ENCODE data around the gene TRIP11.

The TRIP11 gene

DNA sequence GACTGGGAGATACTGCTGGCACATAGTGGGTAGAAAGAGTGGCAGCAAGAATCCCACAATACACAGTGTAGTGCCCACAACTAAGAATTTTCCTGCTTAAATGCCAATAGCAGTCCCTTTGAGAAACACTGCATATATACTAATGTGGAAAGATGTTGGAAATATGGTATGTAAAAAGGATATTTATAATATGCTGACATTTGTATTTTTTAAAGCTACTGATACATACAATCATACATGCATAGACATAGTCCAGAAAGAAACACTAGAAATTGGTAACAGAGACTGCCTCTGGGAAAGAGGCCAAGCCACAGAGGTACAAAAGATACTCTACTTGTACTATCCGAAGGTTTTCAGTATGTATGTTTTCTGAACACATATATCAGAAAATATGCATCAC lies 30.3 kb downstream of the TRIP11 start:
- no peak for DNase-seq

DNA sequence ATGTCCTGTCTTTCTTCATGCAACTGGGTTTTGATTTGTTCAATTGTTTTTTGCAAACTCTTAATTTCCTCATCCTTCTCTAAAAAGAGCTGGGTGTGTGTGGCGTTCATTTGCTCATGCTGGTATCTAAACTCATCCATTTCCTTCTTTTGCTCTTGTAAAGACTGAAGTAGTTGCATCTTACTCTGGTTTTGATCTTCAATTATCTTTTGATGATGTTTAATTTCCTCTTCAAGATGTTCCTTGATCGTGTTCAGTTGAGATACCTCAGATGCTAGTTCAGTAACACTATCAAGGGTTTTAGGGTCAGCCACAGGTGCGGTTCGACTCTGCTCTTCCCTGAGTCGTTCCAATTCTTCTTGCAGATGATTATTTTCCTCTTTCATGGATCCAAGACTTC lies 34.8 kb downstream of the TRIP11 start:
- no peak for DNase-seq

DNA sequence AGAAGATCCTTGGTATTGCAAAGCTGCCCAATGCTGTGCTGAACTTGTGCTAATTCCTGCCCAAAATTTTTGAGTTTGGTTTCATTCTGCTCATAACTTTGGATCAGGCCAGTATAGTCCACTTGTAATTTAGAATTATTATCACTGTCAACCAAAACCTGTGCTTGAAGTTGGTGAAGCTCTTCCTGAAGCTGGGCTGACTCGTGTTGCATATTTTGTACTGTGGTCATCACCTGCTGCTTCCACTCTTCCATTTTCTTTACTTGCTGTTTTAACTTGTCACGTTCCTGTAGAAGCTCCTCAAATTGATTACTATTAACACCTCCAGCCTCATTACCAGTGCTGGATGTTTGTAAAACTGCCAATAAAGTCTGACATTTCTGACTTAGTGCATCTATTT lies 35.8 kb downstream of the TRIP11 start:
- DNase-seq: no peak

DNA sequence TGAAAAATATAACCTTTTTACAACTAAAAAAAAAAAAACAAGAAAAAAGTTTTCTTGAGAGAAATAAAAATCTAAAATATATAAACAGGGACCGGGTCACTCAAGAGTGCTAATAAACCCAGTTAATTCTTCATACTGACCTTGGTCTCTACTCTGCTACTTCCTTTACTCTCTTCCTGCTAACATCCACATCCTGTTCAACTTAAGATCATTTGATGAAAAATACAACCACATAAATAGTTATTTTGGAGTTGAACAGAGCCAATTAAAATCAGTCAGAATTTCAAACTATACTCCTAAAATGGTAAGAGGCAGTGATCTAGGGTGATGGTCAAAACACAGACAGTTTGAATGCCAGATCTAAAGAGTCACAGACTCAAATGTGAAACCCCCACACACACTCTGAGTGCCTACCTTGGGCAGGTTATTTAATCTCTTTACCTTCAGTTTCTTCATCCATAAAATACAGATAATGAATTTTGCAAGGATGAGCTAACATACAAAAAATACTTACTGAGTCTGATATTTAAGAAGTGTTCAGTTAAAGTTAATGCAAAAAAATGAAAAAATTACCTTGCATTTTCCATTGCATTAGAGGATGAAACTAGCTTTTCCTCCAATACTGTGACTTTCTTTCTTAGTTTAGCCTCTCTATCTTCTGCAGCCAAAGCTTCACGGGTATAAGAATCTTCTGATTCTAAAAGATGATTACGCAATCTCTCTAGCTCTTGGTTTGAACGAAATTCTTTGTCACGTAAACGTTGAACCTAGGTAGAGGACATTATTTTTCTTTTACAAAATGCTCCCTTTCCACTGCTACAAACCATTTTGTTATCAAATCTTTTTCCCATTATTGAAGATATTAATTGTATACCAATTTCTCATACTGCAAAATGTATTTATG lies 40.9 kb downstream of the TRIP11 start:
- DNase-seq: no peak

DNA sequence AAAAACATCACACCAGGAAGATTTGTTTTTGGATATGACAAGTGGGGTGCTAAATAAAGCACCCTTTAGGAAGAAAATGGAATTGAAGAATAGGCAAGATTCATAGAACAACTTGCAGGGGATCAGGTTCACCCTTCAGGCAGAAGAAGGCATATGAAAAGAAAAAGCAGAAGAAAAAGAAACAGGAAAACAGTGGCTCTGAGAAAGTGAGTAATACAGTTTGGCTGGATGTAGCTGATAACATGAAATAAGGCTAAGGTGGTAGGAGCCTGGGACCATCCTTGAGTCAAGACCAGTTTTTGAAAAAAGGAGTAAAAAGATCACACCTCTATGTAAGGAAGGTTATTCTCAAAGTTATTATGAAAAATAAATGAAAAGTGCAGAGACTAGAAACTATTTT lies 42.4 kb downstream of the TRIP11 start:
- no peak for DNase-seq

DNA sequence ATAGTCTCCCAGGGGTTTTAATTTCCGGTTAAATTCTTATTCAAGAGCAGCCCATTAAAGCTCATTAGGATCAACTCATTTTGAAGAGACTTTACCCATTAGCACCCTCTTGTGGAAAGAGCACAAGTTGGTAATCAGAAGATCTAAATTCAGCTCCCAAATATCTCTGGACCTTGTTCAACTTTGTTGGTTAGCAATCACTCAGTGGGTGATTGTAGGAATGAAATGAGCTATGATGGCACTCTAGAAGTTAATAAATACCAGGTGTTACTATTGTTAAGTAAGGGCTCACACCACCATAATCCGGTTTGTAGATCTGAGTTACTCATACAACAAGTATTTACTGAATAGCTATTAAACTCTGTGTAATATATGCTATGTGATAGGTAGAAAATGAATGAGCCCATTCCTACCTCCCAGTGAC lies 42.9 kb downstream of the TRIP11 start:
- no peak for DNase-seq

DNA sequence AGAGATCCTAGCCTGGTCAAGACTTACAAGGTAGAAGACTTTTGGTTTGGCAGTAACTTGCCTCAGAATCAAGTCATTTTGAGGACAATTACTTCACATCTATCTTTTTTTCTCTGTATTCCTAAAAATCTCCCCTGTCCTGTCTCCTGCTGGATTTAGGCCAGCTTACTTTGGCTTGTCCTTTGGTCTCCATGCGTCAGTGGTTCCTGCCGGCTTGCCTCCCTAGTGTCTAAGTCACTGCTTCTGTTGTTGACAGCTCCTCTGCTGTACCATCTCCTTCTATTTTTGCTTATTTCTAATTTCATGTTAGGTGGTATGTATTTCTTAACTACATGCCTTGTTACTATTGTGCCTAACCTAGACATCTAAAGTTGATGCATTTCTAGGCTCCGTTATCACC lies 52.7 kb downstream of the TRIP11 start:
- DNase-seq: no peak

DNA sequence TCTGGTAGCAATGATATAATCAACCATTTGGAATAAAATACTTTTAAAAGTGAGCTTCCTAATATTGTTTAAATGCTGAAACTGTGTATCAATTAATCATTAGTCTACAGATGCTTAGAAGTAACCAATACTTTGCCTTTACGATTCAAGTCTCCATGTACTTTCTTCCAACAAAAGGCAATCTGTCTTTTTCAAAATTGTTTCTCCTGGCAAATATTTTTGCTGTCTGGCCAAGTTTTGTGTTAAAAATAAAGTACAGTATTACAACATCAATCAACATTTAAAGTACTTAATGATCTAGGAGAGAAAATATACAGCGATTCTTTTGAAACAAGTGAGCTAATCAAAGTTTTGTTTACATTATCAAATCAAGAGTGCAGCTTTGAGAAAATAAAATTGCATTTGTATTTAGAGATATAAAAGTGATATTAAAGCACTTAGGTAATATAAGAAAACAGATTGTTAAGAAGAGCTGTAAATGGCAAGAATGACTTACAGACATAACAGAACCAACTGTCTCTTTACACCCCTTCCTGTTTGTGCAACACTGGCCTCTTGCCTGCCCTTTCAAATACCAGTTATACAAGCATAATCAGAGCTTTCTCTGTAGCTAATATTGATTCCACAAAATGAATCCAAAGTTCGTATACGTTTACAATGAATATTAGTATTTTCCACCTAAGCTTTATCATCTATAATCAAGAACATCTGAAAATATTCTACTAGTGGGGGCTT lies 54.2 kb downstream of the TRIP11 start:
- no peak for DNase-seq

DNA sequence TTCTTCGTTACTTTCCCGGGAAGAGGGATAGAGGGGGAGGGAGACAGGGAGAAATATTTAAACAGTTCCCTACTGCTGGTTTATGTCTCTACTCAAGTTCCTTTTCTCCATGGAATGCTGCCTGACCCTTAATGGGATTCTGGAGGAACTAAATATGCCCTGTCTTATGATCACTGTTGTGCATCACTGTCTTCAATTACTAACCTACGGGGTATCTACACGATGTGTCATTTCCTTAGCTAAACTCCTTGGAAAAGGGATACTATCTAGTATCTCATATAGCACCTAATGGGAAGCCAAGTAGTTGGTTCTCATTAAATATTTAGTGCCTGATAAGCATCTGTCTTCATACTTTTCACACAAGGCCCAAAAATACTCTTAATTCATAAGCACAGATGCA lies 54.9 kb downstream of the TRIP11 start:
- DNase-seq: no peak

DNA sequence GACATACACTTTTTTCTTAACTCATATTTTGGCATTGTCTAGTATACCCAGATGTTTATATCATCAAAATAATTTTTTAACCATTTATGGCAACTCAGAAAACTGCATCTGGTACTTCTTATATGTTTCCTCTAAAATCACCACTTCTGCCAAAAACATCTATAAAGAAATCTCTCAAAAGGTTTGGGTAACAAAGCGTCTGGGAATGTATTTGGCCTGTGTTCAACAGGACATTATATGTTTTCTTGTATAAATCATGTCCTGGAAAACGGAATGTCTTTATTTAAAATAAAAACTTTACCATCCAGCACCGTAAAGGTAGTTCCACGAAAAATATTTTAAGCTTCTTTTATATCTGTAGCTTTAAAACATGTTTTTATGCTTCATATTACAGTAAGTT lies 56.3 kb downstream of the TRIP11 start:
- no peak for DNase-seq

DNA sequence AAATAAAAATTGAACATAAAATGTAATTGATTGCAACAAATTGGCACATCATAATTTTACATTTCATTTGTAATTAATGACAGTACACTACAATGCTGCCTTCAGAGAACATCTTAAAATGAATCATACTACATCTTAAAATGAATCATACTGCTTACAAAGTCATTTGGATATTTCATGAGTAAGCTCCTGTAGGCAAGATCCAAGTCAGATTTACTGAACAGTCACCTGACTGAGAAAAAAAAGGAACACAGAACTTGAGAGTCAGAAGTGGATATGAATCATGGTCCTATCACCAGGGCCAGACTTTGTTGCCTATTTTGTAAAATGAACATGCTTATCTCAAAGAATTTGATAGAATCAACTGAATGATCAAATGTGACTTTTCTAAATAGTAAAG lies 59.7 kb downstream of the TRIP11 start:
- no peak for DNase-seq

DNA sequence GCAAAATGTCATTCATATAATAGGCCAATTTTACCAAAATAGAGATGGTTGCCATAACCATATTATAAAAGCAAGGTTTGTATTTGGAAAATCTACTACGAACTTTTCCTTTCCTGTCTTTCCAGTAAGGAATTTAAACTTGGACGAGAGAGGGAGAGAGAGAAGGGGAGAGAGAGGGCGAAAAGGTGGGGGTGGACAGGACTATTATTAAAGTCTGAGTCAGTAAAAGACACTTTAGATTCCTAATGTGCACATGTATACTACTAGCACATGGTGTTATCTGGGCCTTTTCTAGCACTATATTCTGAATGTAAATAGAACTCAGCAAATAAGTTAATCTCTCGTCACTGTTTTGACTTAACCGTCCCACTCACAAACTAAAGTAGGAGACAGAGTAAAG lies 62.0 kb downstream of the TRIP11 start:
- no peak for DNase-seq

DNA sequence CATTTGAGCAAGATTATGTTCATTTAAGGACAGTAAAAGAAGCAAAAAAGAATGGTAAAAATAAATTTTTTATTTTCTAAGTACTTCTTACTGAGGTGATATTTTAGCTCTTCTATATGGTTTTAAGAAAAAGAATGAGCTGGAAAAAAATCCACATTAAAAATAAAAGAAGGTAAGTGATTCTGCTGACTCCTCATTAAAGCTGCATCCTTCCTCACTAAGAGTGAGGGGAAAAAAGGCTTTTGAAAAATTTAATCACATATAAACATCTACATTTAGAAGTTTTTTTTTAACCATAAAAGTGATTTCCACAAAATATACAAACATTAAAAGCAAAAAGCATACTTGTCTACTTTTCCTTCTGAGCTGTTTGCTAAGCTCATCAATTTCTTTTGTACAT lies 64.1 kb downstream of the TRIP11 start:
- no peak for DNase-seq

DNA sequence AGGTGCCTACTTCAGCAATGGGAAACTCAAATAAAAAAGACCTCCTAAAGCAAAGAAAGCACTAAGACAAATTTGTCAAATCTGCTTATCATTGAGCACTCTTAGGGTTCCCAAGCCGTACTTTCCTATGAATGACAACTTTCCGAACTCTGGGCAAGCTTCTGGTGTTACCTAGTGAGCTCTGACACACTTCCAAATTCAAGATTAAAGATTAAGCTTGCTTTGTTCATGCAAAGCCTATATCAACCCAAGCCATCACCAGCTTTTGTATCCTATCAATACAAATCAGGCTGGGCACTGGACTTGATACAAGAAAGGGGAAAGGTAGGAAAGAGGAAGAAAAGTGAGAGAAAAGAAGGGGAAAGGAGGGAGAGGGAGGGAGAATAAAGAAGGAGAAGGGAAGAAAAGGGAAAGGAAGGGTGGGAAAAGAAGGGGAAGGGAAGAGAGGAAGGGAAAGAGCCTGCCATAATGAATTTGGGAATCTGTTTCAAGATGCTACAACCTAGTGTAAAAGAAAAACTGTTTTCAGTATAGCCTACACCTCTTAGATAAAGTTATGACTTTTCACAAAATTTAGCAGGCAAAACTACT lies 68.6 kb downstream of the TRIP11 start:
- DNase-seq: no peak

DNA sequence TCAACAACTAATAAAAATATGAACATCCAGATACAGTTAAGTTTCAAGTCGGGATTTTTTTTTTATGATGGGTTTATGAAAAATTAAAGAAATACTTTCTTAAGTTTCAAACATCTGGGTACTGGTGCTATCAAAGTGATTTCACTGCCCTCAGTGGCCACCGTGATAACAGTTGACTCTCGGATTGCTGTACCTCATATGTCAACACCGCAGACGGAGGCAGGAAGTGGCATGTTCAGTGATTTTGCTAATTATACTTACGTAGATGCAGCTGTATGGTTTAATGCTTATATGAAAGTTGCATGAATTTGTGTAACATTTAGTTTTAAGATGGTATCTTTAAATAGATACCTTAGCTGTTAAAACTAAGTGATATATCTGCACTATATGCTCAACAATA lies 71.6 kb downstream of the TRIP11 start:
- DNase-seq: no peak

DNA sequence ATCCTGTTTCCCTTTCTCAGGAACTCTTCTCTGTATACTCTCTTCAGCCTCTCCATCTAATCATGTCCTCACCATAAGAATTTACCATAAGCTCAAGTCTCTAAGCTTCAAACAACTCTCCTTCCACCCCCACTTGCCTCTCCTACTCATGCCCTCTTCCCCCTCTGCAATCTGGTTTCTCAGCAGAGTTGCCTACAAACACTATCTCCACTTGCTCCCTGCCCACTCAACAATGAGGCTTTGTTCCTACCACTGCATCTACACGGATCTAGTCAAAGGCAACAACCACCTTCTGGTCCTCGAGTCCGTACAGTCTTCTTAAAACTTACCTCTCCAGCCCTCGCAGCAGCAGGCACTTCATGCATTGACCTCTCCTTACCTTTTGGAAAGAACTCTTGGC lies 75.1 kb downstream of the TRIP11 start:
- no peak for DNase-seq

DNA sequence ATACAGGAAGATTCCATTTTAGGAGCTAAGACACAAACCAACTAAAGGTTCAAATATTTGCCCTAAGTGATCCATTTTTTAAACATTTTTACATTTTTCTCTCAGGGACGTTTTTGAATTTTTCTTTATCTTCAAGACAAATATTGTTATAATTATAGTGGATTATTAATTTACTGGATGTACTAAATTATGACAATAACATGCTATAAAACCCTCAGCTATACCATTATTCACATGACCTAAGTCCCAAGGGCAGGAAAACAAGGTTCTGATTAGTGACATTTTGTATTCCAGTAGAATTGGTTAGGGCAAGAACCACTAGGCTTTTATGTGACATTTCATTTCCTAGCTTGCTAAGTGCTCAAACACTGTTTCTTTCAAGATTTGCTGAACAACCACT lies 75.8 kb downstream of the TRIP11 start:
- no peak for DNase-seq

DNA sequence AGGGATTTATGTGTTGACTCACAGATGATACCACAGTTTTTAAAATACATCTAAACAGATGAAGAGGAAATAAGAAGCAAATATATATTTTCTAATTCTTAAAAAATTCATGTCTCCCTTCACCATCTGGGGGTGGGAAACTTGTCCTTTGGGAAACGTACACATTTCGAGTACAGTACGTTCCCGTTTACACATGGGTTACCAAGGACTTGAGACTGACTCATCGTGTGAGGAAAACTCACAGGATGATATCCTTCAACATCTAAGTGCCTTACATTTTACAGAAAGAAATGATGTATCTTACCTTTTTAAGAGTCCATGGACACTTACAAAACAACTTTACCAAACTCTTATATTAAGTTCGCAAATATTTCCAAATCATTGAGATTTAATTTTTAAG lies 76.4 kb downstream of the TRIP11 start:
- DNase-seq: no peak

DNA sequence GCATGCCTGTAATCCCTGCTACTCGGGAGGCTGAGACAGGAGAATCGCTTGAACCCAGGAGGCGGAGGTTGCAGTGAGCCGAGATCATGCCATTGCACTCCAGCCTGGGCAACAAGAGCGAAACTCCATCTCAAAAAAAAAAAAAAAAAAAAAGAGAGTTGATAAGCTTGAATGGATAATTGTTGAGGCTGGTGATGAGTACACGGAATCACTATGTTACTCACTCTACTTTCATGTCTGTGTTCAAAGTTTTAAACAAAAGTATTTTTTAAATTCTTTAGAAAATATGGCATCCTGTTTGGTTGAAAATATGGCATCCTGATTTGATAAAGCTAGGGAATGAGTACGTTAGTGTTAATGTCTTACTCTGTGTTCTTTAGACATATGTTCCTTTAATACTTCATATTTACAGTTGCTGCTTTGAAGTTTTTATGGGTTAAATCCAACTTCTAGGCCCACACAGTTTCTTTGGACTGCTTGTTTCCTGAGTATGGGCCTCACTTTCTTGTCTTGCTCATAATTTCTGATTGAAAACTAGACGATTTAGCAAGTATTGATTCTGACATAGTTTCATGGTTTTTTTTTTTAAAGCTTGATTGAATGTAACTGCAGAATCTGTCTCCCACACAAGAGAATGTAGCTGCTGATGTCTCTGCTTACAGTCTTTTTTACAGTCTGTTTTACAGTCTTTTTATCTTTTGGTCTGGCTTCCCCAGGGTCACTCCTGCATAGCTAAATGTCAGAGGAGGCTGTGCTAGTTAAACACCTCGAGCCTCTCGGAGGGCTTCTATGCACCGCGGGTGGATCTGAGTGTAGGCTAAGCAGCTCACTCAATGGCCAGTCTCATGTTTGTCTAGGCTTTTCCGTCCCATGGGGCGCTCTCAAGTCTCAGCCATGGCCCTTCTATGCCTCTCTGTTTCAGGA lies 78.3 kb downstream of the TRIP11 start:
- no peak for DNase-seq

DNA sequence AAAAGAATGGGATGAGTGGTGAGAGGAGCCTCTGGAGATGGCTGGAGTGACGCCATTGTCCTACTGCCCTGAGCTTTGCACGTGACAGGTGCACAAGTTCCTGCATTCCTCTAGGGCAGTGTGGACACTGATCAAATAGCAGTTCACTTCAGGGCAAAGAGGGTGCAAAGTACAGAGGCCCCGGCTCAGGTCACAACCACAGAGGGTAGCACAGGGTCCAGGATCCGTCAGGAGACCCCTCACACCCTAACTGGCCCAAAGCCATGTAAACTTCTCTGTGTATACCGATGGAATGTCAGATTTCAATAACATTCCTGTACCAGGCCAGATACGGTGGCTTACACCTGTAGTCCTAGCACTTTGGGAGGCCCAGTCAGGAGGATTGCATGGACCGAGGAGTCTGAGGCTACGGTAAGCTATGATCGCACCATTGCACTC lies 82.0 kb downstream of the TRIP11 start:
- DNase-seq: no peak

DNA sequence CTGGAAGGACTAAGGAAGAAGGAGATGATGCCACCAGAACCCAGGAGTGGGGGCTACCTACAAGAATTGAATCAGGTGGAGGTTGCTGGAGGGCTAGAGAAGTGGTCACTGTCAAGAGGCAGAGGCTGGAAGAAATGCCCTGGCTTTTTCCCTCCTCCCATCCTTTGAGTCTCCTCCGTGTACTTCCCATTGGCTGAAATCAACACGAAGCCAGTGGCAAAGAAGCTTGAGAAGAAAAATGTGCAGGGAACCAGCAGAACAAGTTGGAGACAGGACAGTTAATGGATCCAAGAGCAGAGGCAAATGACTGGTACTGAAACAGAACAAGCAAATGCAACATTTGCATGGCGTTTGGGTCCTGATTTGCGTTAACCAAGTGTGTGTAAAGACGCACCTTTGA lies 83.2 kb downstream of the TRIP11 start:
- no peak for DNase-seq

DNA sequence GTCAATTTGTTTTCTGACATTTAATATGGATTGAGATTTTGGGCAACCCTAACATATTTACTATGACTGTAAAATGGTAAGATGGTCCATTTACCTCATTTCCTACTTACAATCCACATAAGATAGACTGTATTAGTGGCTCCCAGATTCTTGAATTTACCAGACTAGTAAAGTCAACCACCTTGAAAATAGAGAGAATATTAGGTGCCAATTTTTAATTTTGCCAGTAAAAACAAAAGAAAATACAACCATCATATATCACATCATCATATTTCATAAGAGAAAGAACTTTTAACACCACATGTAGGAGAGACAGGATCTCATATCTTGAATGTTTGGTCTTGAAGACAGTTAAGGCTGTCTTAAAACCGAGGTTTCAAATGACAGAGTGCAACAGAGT lies 84.7 kb downstream of the TRIP11 start:
- no peak for DNase-seq
